Lower leg skin (tissue), 4 donors: Measurements from ENCODE around the gene RCOR1. TPM values are rescaled to one million over a fixed set of nuclear protein-coding genes. Genes with fewer than 3 reads are reported as not detected.

Experiments used
- DNase-seq, 2 donors: peaks; one replicate each; pipeline ENCODE4 v3.0.0-alpha.2; 2019; ENCODE audit warnings: low spot score in 2 of 2
- H3K4me3 ChIP-seq: fragments of 200-600 bp; sonication (generic); 2 replicates; pipeline ENCODE4 v1.5.1; 2017; ENCODE audit warnings: mild to moderate bottlenecking, low read depth; ENCODE audit not compliant: poor library complexity, severe bottlenecking
- CTCF ChIP-seq, 3 donors: fragments of 450-650 bp; IDR thresholded peaks; one replicate each; pipeline ENCODE4 v1.5.1; 2016; ENCODE audit warnings: antibody characterized with exemption in 3 of 3, mild to moderate bottlenecking in 3 of 3, moderate library complexity in 2 of 3
- POLR2A ChIP-seq, 2 donors: fragments of 450-650 bp; IDR thresholded peaks; one replicate each; pipeline ENCODE4 v1.6.1; 2016 to 2017; ENCODE audit warnings: antibody characterized with exemption in 2 of 2, mild to moderate bottlenecking in 1 of 2, moderate library complexity in 1 of 2
- WGBS, 2 donors: methylation state at CpG; one replicate each; pipeline ENCODE4 v1.1.5; 2018; 5-methylcytosine and 5-hydroxymethylcytosine counted together
- intact Hi-C: fragments of 100-400 bp; cut with DNase I; formaldehyde crosslinking; loops from one replicate; pipeline ENCODE4 v1.15.0; 2023; ENCODE audit warnings: low total_unique reads
- total RNA-seq, 4 donors: library from RNA; depleted of rRNA; stranded (reverse); fragments of >200 nt; gene quantifications; one replicate each; pipeline ENCODE4 v1.1.0, GENCODE V29; 2016

RCOR1 gene
- total RNA-seq, 4 donors from 2014 or later, result 20.1 to 25.3 (median 22.9) TPM

- TF ChIP-seq CTCF (IDR thresholded peaks at IDR 0.05) (no peak), POLR2A (IDR thresholded peaks at IDR 0.05) (no peak)
- no peak overlapping the region for H3K4me3 ChIP-seq
- 16 to 18% methylated on average over 7 of the region's 7 CpGs for WGBS, 2 donors
- intact Hi-C loops, result no loop called here
- peak; percentile 64 to 90 for DNase-seq
These were observed 2.2 kb downstream of the RCOR1 start for GRCh38 chr14:102594514-102595175.

- TF ChIP-seq CTCF (IDR thresholded peaks at IDR 0.05) (no peak), POLR2A (IDR thresholded peaks at IDR 0.05) (no peak)
- H3K4me3 ChIP-seq, result no peak overlapping the region
- WGBS, 2 donors, result 86 to 94% methylated on average over 1 of the region's 1 CpG
- no peak for DNase-seq
- intact Hi-C loops, result no loop called here
These were observed 9.0 kb downstream of the RCOR1 start for GRCh38 chr14:102601378-102601925.

- DNase-seq, result no peak
These were observed 10.2 kb downstream of the RCOR1 start for GRCh38 chr14:102602421-102603292.

GRCh38 chr14:102603293-102603907 lies 11.0 kb downstream of the RCOR1 start:
- 77 to 78% methylated on average over 4 of the region's 4 CpGs for WGBS, 2 donors
- intact Hi-C loops, result no loop called here
- no peak for TF ChIP-seq CTCF (IDR thresholded peaks at IDR 0.05)
- no peak for TF ChIP-seq POLR2A (IDR thresholded peaks at IDR 0.05)
- no peak for DNase-seq
- no peak overlapping the region for H3K4me3 ChIP-seq

More at GRCh38 chr14:102602421-102603292, 10.2 kb downstream of the RCOR1 start:
- no peak overlapping the region for H3K4me3 ChIP-seq
- 53 to 67% methylated on average over 16 of the region's 16 CpGs for WGBS, 2 donors
- no peak for TF ChIP-seq POLR2A (IDR thresholded peaks at IDR 0.05)
- no peak for TF ChIP-seq CTCF (IDR thresholded peaks at IDR 0.05)
- intact Hi-C loops, result no loop called here

GRCh38 chr14:102604183-102604582 lies 11.7 kb downstream of the RCOR1 start:
- intact Hi-C loops, result no loop called here
- TF ChIP-seq CTCF (IDR thresholded peaks at IDR 0.05) (no peak), POLR2A (IDR thresholded peaks at IDR 0.05) (no peak)
- DNase-seq, result no peak
- WGBS, 2 donors, result 79 to 81% methylated on average over 2 of the region's 2 CpGs
- H3K4me3 ChIP-seq, result no peak overlapping the region
